GM21360 (cell line): Measurements from ENCODE around the gene SYCP1.
"Not testable (repeated sequence)": the region's sequence is repeated elsewhere in the genome, so short reads cannot be mapped to it uniquely, and the experiment has no call there.

Source experiments
- ATAC-seq: cut with Tn5 transposase; IDR thresholded peaks from one replicate; pipeline ENCODE4 v1.9.1; 2021; ENCODE audit warnings: mild to moderate bottlenecking, moderate library complexity; ENCODE audit not compliant: unreplicated experiment

The SYCP1 gene

DNA sequence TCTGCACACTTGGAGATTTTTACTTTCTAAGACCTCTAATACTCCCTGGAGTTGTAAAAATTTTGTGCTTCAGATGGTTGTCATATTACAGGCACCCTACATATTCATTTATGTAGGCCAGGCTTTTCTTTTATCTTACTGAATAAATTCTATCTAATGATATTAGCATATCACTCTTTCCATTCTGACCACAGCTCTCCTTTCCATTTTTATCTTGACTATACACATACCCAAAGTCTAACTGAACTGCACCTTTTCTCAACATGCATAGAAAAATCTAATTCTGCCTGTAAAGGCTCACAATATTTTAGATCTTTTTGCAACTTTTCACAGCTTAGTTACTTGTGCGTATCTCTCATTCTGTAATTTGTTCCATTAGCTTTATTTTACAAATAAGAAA, 122.2 kb downstream of the SYCP1 start:
- no peak for ATAC-seq

GRCh38 chr1:114979278-114979891, 124.7 kb downstream of the SYCP1 start:
- ATAC-seq, result no peak

GRCh38 chr1:114982251-114982650, 127.6 kb downstream of the SYCP1 start:
- no peak for ATAC-seq

- no peak for ATAC-seq
Observed at GRCh38 chr1:114986286-114986685, 131.6 kb downstream of the SYCP1 start.

DNA sequence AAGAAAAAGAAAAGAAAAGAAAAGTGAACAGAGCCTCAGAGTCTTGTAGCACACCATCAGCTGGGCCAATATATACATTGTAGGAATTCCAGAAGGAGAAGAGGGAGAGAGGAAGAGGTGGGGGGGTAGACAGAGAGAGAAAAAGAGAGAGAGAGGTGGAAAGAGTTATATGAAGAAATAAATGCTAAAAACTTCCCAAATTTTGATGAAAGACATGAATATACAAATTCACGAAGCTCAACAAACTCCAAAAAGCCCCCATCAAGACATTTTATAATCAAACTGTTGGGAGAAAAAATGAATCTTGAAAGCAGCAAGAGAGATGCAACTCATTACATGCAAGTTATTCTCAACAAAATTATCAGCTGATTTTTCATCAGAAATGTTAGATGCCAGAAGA, 133.4 kb downstream of the SYCP1 start:
- ATAC-seq, result no peak

- no peak for ATAC-seq
Observed at GRCh38 chr1:114997510-114998289, 143.0 kb downstream of the SYCP1 start.

- ATAC-seq, result no peak
Observed at GRCh38 chr1:115006191-115006590, 151.5 kb downstream of the SYCP1 start.

DNA sequence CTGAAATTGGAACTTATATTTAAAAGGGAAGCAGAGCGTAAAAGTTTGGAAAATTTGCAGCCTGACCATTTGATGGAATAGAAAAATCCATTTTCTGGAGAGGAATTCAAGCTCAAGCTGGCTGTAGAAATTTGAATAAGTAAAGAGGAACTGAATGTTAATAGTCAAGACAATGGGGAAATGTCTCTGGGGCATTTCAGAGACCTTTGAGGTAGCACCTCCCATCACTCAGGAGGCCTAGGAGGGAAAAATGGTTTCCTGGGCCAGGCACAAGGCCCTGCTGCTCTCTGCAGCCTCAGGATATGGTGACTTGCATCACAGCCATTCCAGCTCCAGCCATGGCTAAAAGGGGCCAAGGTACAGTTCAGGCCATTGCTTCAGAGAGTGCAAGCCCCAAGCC, 157.3 kb downstream of the SYCP1 start:
- ATAC-seq, result no peak

- ATAC-seq, result no peak
Observed at GRCh38 chr1:115012434-115012833, 157.8 kb downstream of the SYCP1 start.

GRCh38 chr1:115013792-115014191, 159.1 kb downstream of the SYCP1 start:
- ATAC-seq, result no peak

DNA sequence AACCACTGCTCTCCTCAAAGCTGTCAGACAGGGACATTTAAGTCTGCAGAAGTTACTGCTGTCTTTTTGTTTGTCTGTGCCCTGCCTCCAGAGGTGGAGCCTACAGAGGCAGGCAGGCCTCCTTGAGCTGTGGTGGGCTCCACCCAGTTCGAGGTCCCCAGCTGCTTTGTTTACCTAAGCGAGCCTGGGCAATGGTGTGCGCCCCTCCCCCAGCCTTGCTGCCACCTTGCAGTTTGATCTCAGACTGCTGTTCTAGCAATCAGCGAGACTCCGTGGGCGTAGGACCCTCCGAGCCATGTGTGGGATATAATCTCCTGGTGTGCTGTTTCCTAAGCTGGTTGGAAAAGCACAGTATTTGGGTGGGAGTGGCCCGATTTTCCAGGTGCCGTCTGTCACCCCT, 164.9 kb downstream of the SYCP1 start:
- ATAC-seq, result not testable (repeated sequence)

GRCh38 chr1:115021145-115021544, 166.5 kb downstream of the SYCP1 start:
- no peak for ATAC-seq

GRCh38 chr1:115023593-115023992, 168.9 kb downstream of the SYCP1 start:
- no peak for ATAC-seq

- ATAC-seq, result no peak
Observed at GRCh38 chr1:115029526-115029925, 174.9 kb downstream of the SYCP1 start, which contains the start of gene TSHB. TSS of gene TSHB (plus strand) at chr1:115029826. CDS start at chr1:115033363, 3,537 bp downstream.

DNA sequence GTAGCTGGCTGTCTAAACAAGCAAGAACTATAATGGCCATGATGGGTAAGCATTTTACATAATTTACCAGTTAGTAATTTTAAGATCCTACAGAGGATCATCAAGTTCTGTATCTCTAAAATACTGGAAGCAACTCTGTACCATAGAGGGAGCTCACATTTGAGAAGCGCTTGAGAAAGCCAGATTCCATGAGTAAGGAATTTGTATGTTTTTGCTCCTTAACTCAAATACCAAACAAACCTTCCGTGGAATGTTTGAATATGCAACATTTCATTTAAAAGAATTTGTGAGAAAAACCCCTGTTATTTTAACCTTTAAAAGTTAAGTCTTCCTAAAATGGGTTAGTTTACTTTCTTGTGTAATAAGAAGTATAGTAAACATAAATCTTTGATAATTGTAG, 176.9 kb downstream of the SYCP1 start:
- no peak for ATAC-seq

- ATAC-seq, result no peak
Observed at GRCh38 chr1:115035652-115036051, 181.0 kb downstream of the SYCP1 start.

GRCh38 chr1:115036814-115037507, 182.3 kb downstream of the SYCP1 start:
- no peak for ATAC-seq

- no peak for ATAC-seq
Observed at GRCh38 chr1:115040501-115040900, 185.8 kb downstream of the SYCP1 start.

- no peak for ATAC-seq
Observed at GRCh38 chr1:115041654-115042053, 187.0 kb downstream of the SYCP1 start.
